Activated T-cell treated with anti-CD3 and anti-CD28 coated beads, Interleukin-2, amount 50 U/mL, for 48 hours (primary cell): ENCODE data around the gene ABHD17B.
"Not testable (repeated sequence)": the region's sequence is repeated elsewhere in the genome, so short reads cannot be mapped to it uniquely, and the experiment has no call there.

ENCODE experiments used
- DNase-seq, 2 experiments: peaks; one replicate each; pipeline ENCODE4 v3.0.0-alpha.2; 2020

Gene ABHD17B

GRCh38 chr9:71911908-71912335 is 929 bp upstream of the ABHD17B start:
- no peak for DNase-seq

- DNase-seq = no peak
These were observed 338 bp downstream of the ABHD17B start for GRCh38 chr9:71910650-71911060.

- peak; percentile 59 for DNase-seq
These were observed 925 bp downstream of the ABHD17B start for GRCh38 chr9:71909887-71910649.

DNA sequence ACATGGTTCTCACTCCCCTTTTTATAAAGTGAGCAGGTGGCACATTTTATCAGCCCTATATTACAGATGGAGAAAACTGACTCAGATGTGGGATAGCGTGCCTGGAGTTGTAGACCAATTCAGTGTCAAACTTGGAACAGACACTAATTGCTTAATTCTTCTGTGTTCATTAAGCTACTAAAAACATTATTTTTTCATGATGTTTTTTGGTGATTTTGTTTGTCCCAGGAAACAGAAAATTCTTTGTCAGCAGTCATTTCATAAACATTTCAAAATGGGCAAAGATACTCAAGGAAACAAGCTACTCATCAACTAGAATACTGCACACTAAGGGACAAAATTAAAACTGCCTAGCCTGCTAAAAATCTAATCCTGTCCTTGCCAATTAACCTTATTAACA is 2.2 kb downstream of the ABHD17B start:
- DNase-seq = no peak

DNA sequence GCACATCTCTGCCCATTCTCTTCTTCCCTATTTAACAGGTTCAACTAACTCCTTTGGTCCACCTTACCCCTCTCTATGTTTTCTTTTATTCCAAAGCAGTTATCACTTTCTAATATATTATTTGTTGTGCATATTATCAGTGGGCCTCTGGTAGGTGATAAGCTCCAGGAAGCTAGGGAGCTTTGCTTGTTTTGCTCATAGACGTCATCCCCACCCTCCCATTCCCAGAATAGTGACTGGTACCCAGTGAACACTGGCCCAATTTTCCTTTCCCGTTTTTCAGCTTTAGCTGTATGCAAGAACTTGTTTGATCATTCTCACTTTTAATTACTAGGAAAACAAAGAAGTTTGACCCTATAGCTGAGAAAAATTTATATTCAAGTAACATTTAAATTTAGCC is 6.9 kb downstream of the ABHD17B start:
- DNase-seq = no peak

- no peak for DNase-seq
These were observed 9.0 kb downstream of the ABHD17B start for GRCh38 chr9:71901695-71902597.

- DNase-seq = not testable (repeated sequence)
These were observed 12.2 kb downstream of the ABHD17B start for GRCh38 chr9:71898756-71899155.

GRCh38 chr9:71897577-71897976 is 13.4 kb downstream of the ABHD17B start:
- DNase-seq = no peak

DNA sequence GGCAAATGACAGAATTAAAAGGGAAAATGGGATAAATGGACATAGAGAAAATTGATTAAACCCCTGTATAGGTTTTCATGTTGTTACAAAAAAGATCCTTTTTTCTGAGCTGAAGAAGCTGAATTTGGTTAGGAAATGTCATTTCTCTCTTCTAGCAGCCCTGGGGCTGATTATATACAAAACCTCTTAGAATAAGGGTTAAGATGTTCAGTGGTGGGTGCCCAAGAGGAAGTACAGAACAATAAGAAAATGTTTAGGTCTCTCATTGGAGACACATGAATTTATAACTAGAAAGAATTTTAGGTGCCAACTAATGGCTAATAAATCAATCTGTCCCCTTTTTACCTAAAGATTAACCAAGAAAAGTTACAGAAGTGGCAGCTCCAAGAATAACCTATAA is 14.2 kb downstream of the ABHD17B start:
- no peak for DNase-seq

DNA sequence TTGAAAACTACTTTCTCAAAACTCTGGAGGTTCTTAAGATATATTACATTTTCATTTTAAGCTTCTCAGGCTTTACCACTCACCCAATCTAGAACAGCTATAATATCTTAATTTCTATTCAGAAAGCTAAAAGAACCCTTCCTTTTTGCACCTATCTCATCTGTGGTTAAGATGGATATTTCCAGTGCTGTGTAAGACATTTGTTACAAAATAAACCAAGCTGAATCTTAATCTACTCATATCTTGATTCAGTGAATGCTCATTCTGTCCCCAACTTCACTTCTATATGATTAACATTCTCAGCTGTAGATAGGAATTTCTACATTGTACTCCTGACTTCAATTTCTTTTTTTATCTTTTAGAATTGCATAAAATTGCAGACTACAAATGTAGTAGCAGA is 15.0 kb downstream of the ABHD17B start:
- no peak for DNase-seq

- DNase-seq = no peak
These were observed 15.9 kb downstream of the ABHD17B start for GRCh38 chr9:71895117-71895516.

DNA sequence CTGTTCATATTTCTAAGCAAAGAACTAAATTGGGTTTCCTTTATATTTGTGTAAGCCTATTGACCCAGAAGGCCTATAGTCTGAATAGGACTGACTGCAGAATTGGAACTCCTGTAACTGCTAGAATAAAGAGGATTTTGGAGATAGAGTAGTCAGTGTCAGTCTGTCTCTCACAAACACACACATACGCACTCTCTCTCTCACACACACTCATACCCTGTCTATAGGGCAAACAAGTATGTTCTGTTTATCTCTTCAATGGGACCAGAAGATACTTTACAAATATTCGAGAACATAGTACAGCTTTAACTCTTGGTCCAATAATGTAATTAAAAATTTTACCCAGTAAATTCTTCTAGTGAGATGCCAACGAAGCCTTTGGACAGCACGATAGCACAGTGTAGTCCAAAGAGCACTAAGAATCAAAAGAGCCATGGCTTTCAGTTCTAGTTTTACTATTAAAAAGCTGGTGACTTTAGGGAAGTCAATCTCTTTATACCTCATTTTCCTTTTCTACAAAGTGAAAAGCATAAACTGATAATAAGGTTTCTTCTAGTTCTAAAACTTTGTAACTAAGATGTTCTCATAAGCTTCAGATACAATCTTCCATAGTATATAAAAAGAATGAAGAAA is 19.3 kb downstream of the ABHD17B start:
- DNase-seq = no peak

- DNase-seq = no peak
These were observed 20.8 kb downstream of the ABHD17B start for GRCh38 chr9:71890042-71890679.

DNA sequence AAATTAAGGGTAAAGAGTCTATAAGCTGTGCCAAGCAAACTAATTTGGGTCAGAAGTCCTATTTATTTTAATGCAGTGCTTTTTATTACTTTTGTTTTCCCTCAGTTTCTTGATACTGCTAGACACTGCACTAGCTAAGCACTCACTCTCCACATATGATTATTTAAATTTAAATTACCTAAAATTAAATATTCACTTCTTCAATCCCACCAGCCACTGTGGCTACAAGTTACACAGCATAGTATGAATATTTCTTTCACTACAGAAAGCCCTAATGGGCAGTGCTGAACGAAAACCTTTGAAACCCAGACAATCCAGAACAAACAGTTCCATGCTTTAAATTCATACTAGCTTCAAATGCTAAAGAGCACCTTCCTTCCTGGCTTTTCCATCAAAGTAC is 23.6 kb downstream of the ABHD17B start:
- no peak for DNase-seq

DNA sequence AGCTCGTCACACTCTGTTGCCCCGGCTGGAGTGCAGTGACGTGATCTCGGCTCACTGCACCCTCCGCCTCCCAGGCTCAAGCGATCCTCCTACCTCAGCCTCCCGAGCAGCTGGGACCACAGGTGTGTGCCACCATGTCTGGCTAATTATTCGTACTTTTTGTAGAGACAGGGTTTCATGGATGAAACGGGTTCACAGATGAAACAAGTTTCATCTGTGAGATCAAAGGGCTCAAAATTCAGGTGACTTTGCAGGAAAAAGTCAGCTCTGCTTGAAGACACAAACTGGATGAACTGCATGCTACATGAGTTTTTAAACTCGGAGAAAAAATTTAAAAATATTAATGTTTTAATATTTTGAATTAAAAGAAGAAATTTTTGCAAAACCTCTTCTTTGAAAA is 24.5 kb downstream of the ABHD17B start:
- no peak for DNase-seq

DNA sequence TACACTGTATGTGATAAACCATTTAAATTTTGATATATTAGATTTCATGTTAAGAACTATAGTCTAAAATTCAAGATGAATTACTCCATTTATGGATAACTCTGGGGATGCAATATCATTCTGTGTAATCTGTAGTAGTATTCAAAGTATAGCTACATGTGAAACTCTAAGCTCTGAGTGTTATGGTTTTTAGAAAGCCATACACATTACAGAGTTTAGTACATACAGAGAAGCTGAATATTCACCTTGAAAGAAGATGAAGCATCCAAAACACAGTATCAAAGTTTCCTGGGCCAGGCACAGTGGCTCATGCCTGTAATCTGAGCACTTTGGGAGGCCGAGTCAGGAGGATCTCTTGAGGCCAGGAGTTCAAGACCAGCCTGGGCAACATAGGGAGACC is 25.0 kb downstream of the ABHD17B start:
- DNase-seq = peak in 1 of 2 experiments; percentile 27

DNA sequence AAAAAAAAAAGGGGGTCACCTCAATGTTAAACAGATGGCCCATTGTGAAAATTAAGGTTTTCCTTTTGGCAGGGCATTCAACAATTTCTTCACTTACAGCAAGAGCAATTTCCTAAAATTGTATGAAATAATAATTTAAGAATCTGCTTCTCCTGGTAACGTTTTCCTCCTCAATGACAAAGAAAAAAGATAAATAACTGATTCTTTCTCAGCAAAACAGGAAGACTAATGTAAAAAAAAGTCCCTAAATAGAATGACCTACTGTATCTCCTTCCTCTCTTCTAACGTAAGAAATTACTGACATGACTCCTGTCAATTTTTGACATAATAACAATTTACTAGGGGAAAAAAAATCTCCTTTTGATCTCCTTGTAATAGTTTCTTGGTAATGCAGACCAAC is 25.5 kb downstream of the ABHD17B start:
- DNase-seq = no peak

DNA sequence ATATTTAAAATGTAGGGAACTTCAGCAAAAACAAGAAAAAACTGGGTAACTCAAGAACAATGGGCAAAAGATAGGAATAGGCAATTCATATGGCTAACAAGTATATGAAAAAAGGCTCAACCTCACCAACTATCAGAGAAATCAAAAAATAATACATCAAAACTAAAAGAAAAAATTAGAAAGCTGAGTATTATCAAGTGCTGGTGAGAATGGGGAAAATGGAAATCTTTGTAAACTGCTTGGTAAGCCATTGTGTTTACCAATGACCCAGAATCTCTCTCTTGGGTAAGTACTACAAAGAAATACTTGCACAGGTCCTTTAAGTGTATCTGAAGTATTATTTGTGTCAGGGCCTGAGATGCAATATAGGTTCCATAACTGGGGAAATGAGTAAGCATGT is 27.0 kb downstream of the ABHD17B start:
- DNase-seq = no peak

DNA sequence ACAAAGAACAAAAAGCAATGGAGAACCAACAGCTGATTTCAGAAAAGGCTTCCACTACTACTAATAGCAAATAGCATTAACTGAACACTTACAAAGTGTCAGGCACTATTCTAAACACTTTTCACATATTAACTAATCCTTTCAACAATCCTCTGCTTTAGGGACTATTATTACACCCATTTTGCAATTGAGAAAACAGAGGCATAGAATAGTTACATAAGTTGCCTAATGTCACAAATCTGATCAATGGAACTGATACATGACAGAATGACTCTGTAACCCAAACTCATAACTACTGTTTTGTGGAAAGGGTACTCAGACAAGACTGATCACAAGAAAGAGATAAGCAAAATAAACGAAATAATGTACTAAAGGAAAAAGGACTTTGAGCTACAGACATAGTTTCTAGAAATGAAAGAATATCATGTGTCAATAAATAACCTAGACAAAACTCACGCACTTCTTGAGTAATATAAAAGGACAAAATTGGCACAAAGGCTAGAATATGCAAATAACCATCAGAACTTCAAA is 31.3 kb downstream of the ABHD17B start:
- no peak for DNase-seq

GRCh38 chr9:71878327-71879274 is 32.4 kb downstream of the ABHD17B start:
- DNase-seq = no peak

DNA sequence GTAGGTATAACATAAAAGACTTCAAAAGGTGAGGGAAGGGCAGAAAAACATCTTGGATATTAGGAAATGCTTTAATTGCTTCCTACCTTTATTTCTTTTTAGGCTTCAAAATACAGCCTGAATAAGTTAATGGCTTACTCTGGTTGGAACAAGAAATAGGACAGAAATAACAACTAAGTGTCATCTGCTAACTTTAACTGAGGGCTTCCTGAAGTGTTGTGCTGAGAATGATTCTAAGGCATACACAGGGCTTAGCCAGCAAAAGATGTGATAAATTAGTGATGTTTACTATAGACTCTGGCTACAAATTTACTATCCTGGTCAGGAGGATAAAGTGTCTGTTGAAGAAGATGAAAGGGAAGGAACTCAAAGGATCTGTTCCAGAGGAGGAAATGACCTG is 34.2 kb downstream of the ABHD17B start:
- DNase-seq = no peak

GRCh38 chr9:71876106-71876505 is 34.9 kb downstream of the ABHD17B start:
- no peak for DNase-seq
